ENCODE data around the gene ARSA.
"Not testable (repeated sequence)": the region's sequence is repeated elsewhere in the genome, so short reads cannot be mapped to it uniquely, and the experiment has no call there.

ARSA gene

DNA sequence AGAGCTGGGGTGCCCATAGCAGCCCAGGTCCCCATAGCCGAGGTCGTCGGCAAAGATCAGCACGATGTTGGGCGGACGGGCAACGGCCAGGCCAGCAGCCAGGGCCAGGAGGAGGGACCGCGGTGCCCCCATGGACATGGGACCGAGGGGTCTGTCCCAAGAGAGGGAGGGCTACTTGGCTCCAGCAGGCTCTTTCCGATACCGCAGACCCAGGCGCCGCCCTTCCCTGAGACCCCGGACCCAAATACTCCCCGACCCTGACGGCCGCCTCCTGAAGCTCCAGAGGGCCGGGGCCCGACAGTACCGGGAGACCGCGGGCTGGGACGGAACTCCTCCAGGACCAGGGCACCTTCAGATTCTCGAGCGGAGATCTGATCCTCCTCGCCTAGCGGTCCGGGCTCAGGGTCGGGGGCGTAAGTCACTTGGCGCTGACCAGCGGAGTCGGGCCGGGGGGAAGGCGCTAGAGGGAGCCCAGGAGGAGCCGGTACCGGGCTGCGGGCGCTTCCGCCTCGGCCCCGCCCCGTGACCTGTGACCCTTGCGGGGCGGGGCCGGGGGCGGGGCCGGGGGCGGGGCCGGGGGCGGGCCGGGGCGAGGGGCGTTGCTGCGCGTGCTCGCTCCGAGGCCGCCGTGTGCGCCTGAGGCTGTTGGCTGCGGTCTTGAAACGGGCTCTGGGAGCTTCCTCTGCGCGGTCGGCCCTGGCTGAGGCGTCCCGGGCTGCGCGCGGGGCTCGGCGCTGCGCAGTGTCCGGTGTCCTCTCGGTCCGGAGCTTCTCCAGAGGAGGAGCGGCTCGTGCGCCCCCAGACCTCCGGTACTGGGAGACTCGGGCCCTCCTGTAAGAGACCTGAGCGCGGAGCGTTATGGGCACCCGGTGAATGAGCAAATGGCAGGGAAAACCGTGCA lies at the start of gene ARSA:
ARSA (minus strand) TSS at position 511 of the 901 bp plus-strand sequence; CDS start at position 138, 373 bp downstream.
- DNase-seq = peak; percentile 42

- no peak for DNase-seq
Measured at GRCh38 chr22:50676661-50677492, 48.9 kb upstream of the ARSA start.

DNA sequence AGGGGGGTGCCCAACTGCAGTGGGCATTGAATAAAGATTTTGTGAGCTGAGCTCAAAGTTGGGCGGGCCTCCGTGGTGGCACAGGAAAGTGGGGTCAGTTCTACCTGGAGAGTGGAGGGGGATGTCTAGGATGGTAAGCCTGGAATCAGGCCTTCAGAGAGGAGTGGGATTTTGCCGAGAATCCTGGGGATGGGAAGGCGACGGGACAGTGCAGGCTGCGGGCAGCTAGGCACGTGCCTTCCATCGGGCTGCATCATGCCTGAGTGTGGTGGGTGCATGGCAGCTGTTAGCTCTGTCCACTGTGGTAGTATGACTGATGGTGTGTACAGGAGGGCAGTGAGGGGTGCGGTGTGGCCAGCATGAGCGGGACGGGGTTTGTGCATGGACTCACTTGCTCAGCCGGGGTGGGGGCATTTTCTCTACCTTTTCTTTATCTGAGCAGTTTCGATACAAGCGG lies 48.3 kb upstream of the ARSA start:
- DNase-seq = no peak

GRCh38 chr22:50675553-50676179 lies 47.7 kb upstream of the ARSA start:
- no peak for DNase-seq

DNA sequence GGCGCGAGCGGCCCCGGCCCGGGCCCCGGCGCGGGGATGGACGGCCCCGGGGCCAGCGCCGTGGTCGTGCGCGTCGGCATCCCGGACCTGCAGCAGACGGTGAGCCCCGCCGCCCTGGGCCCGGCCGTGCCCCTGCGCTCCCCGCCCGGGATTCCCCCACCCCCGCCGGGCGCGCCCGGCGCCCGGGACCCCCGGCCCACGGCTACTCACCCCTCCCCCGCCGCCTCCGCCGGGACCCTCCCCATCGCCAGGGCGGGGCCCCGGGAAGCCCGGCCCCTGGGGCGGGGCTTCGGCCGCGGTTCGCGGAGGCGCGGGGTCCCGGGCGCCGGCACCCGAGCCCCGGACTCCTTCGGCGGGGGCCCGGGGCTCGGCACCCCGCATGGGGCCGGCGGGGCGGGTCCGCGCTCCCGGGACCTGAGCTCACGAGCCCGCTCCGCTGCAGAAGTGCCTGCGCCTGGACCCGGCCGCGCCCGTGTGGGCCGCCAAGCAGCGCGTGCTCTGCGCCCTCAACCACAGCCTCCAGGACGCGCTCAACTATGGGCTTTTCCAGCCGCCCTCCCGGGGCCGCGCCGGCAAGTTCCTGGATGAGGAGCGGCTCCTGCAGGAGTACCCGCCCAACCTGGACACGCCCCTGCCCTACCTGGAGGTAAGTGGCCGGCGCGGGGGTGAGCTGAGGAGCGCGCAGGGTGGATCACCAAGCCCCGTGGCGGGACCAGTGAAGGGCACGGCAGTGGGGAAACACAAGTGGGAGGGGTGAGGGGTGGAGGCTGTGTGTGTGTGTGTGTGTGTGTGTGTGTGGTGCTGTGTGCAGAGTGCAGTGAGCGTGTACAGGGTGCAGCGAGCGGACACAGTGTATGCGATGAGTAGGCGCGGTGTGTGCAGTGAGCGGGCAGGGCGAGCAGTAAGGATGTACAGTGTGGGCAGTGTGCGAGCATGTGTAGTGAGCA lies 46.9 kb upstream of the ARSA start:
- DNase-seq = no peak

DNA sequence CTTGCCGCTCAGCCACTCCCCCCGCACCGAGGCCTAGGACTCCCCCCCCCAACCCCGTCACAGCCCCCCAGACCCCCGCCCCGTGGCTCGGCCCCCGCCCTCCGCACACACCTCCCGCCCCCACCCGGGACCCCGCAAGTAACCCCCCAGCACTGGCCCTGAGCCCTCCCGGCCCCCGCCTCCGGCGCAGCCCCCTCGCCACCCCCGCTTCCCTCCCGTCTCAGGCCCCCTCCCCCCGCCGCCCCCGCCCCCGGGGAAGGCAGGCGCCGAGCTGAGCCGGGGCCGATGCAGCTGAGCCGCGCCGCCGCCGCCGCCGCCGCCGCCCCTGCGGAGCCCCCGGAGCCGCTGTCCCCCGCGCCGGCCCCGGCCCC lies 46.2 kb upstream of the ARSA start:
- DNase-seq = no peak

DNA sequence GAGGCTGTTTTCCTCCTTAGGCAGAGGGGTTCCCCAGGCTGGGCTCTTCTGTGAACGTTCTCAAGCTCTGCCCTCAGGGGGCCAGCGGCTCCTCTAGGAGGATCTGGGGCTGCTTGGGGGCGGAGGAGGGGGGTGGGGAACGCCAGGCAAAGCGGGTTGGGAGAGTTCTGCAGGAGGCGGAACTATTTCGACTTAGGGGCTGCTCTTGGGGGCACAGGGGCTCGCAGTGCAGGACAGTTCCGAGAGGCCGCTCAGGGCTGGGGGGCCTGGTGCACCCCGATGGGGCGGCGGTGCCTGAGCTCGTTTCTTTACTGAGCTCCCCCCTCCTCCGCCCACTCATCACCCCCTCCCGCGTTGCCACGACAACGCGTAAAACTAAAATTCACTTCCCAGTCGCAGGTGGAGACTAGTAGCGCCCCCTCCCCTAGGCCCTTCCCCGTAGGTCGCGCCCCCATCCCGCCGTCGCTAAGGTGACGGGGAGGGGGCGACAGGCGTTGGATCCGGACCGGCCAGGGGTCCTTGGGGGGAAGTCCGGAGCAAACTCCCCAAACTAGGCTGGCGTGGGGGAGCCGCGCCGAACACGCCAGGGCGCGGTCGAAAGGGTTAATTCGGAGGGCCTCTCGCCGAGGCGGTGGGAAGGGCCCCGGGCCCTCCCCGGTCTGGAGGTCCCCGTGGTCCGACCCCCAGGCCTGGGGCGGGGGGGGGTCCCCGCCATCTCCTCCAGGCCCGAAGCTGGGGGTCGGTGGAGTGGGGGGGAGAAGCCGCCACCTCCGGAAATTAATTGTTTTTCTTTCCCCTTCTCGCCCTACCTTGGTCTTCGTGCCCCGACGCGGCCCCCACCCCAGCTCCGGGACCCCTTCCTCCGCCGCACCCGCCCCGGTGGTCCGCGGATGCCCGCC lies 45.5 kb upstream of the ARSA start:
- no peak for DNase-seq

GRCh38 chr22:50672471-50673230 lies 44.7 kb upstream of the ARSA start, which contains the start of gene SHANK3:
TSS of gene SHANK3 (plus strand) at chr22:50672823.
- DNase-seq = no peak

GRCh38 chr22:50672041-50672440 lies 44.1 kb upstream of the ARSA start:
- no peak for DNase-seq

- no peak for DNase-seq
Measured at GRCh38 chr22:50671641-50672040, 43.7 kb upstream of the ARSA start.

DNA sequence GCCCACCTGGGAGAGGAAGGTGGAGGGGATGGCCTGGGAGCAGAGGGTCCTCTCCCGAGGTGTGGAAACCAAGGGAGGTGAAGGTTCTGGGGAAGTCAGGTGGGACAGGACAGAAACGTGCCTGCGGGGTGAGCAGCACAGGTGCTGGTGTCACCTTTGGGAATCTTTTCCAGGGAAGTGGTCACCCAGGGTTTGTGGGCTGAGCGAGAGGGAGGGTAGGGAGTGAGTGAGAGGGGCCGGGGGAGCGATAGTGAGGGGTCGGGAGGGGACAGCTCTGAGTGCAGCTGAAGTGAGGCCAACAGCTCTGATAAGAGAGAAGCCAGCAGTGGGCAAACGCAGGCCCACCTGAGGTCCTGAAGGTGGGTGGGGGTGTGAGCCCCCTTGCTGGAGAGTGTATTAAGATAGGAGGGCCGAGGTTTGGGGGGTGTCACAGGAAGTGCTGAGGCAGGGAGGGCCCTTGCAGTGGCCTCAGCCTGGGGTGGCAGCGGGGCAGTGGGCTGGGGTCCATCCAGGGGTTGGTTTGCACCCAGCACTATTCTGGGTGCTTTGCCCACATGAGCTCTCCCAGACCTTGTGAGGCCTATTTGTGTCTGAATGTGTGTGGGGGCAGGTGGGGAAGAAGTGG lies 43.1 kb upstream of the ARSA start:
- no peak for DNase-seq

GRCh38 chr22:50670513-50670912 lies 42.6 kb upstream of the ARSA start:
- DNase-seq = no peak

DNA sequence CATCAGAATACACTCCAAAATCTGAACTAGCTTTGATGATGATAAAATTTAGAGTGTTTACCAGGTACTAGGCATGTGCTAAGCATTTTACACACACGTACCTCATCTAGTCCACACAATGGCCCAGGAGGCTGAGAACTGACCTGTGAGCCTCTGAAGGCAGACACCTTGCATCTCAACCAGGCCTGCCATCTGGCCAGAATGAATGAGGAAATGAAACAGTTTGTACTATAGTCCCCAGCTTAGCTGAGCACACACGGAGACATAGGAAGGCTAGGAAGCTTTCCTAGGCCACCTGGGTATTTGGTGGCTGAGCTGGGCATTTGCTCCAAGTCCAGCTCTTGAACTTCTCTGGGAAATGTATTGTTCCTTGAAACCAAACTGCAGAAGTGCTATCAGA lies 37.8 kb upstream of the ARSA start:
- DNase-seq = no peak

DNA sequence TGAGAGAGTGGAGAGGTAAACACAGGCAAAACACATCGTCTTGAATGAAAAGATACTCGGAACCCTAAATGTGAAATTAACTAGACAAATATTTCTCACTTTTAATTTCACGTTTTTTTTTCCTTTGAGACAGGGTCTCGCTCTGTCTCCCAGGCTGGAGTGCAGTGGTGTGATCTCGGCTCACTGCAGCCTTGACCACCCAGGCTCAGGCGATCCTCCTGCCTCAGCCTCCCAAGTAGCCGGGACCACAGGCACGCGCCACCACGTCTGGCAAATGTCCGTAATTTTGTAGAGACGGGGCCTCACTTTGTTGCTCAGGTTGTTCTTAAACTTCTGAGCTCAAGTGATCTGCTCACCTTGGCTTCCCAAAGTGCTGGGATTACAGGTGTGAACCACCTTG lies 37.3 kb upstream of the ARSA start:
- no peak for DNase-seq

- DNase-seq = no peak
Measured at GRCh38 chr22:50660306-50660705, 32.4 kb upstream of the ARSA start.

- DNase-seq = not testable (repeated sequence)
Measured at GRCh38 chr22:50659711-50660110, 31.8 kb upstream of the ARSA start.

- DNase-seq = no peak
Measured at GRCh38 chr22:50657925-50658324, 30.0 kb upstream of the ARSA start.

- no peak for DNase-seq
Measured at GRCh38 chr22:50656122-50657070, 28.4 kb upstream of the ARSA start.

- not testable (repeated sequence) for DNase-seq
Measured at GRCh38 chr22:50654664-50655063, 26.7 kb upstream of the ARSA start.
